H1 (cell line): ENCODE measurements around the gene CCDC148. TPM values are rescaled to one million over a fixed set of nuclear protein-coding genes. Genes with fewer than 3 reads are reported as not detected.

Source experiments
- CTCF ChIA-PET: fragments of 300-600 bp; sonication (Branson Sonifier 250); formaldehyde crosslinking; loops from one replicate; lab custom pipeline; 2021; ENCODE audit not compliant: partially characterized antibody; lab: Charles Lee
- POLR2A ChIA-PET: fragments of 300-600 bp; sonication (Branson Sonifier 250); formaldehyde crosslinking; loops from one replicate; lab custom pipeline; 2021; ENCODE audit warnings: inconsistent platforms; ENCODE audit not compliant: partially characterized antibody; lab: Charles Lee
- DNase-seq, 2 experiments: peaks; one replicate each; pipeline versions ENCODE4 v3.0.0 to v3.0.0-alpha.2; 2010 to 2022; ENCODE audit warnings: low spot score in 2 of 2, low read depth in 1 of 2, mixed read lengths in 1 of 2
- FAIRE-seq: peaks from 2 replicates; lab custom pipeline; 2011; peaks lifted over from hg19 to GRCh38; lab: Jason Lieb, UNC
- H2AFZ ChIP-seq: 2 replicates; pipeline ENCODE4 v1.8.1; 2012; ENCODE audit warnings: low read length, inconsistent platforms
- H2AK5ac ChIP-seq: 2 replicates; pipeline ENCODE4 v1.6.1; 2013; ENCODE audit warnings: low read depth, low read length
- H2BK120ac ChIP-seq: replicated peaks from 2 replicates; pipeline ENCODE3; 2013; ENCODE audit warnings: low read depth, low read length, inconsistent platforms
- H2BK12ac ChIP-seq: 2 replicates; pipeline ENCODE4 v1.6.1; 2013; ENCODE audit warnings: low read depth, low read length
- H2BK15ac ChIP-seq: 2 replicates; pipeline ENCODE4 v1.6.1; 2013; ENCODE audit warnings: low read length
- H2BK20ac ChIP-seq: 2 replicates; pipeline ENCODE4 v1.6.1; 2013; ENCODE audit warnings: low read length
- H2BK5ac ChIP-seq: 2 replicates; pipeline ENCODE4 v1.6.1; 2013; ENCODE audit warnings: low read depth, low read length
- H3K14ac ChIP-seq: 2 replicates; pipeline ENCODE4 v1.6.1; 2013; ENCODE audit warnings: inconsistent platforms; ENCODE audit not compliant: insufficient read length
- H3K18ac ChIP-seq: 2 replicates; pipeline ENCODE4 v1.6.1; 2013; ENCODE audit warnings: low read length; ENCODE audit errors: extremely low read depth
- H3K23ac ChIP-seq: 2 replicates; pipeline ENCODE4 v1.6.1; 2013; ENCODE audit warnings: inconsistent platforms; ENCODE audit not compliant: insufficient read length
- H3K23me2 ChIP-seq: 2 replicates; pipeline ENCODE4 v1.6.1; 2013; ENCODE audit warnings: low read depth, low read length
- H3K27ac ChIP-seq: 2 replicates; pipeline ENCODE4 v1.6.1; 2011; ENCODE audit warnings: low read depth, low read length, inconsistent platforms
- H3K27me3 ChIP-seq, 4 experiments: replicated peaks in 1 of 4; 1 replicate in 1 of 4; 2 replicates in 3 of 4; pipeline versions ENCODE4 v1.6.1 to v1.8.1; 2011 to 2013; ENCODE audit warnings: low read length in 3 of 4, mild to moderate bottlenecking in 3 of 4, inconsistent platforms in 2 of 4, mixed read lengths in 2 of 4, moderate library complexity in 1 of 4; ENCODE audit not compliant: control insufficient read depth in 3 of 4, insufficient read depth in 3 of 4; ENCODE audit errors: extremely low read depth in 1 of 4
- H3K36me3 ChIP-seq, 4 experiments: 2 replicates each; pipeline versions ENCODE4 v1.6.1 to v1.8.1; 2011 to 2013; ENCODE audit warnings: mild to moderate bottlenecking in 4 of 4, low read length in 3 of 4, moderate library complexity in 2 of 4, control low read depth in 1 of 4, inconsistent platforms in 1 of 4; ENCODE audit not compliant: insufficient read depth in 4 of 4, control insufficient read depth in 2 of 4
- H3K4ac ChIP-seq: replicated peaks from 2 replicates; pipeline ENCODE3; 2013; ENCODE audit warnings: low read length, low read depth, mixed read lengths, inconsistent platforms; ENCODE audit not compliant: insufficient read length
- H3K4me1 ChIP-seq, 4 experiments: replicated peaks in 1 of 4; 1 replicate in 1 of 4; 2 replicates in 3 of 4; pipeline versions ENCODE4 v1.6.1 to v1.8.1; 2011 to 2013; ENCODE audit warnings: low read length in 3 of 4, inconsistent platforms in 2 of 4, mixed read lengths in 1 of 4; ENCODE audit not compliant: insufficient read depth in 4 of 4, control insufficient read depth in 3 of 4
- H3K4me2 ChIP-seq, 2 experiments: 2 replicates each; pipeline versions ENCODE4 v1.6.1 to v1.8.1; 2011 to 2013; ENCODE audit warnings: low read depth in 2 of 2, low read length in 2 of 2, control low read depth in 1 of 2, inconsistent platforms in 1 of 2, mild to moderate bottlenecking in 1 of 2; ENCODE audit not compliant: insufficient read depth in 1 of 2
- H3K4me3 ChIP-seq, 4 experiments: fragments of 200-600, 300-600 bp in 1 of 4; sonication (generic), shearing (Covaris generic), sonication (Bioruptor Twin) in 1 of 4; 2 replicates each; pipeline versions ENCODE4 v1.5.1 to v1.8.1; 2011 to 2016; ENCODE audit warnings: low read length in 4 of 4, low read depth in 3 of 4, control low read depth in 2 of 4, inconsistent platforms in 2 of 4, mild to moderate bottlenecking in 2 of 4, mixed read lengths in 1 of 4, moderate library complexity in 1 of 4; ENCODE audit not compliant: insufficient read depth in 2 of 4; ENCODE audit errors: extremely low read depth in 1 of 4
- H3K56ac ChIP-seq: replicated peaks from 2 replicates; pipeline ENCODE3; 2013; ENCODE audit warnings: low read depth, mild to moderate bottlenecking, mixed read lengths, low read length, inconsistent platforms; ENCODE audit not compliant: insufficient read length
- H3K79me1 ChIP-seq: 2 replicates; pipeline ENCODE4 v1.6.1; 2013; ENCODE audit warnings: low read depth, low read length, control low read depth
- H3K79me2 ChIP-seq, 2 experiments: 2 replicates each; pipeline versions ENCODE4 v1.6.1 to v1.8.1; 2012 to 2013; ENCODE audit warnings: low read length in 2 of 2, mild to moderate bottlenecking in 2 of 2, inconsistent platforms in 1 of 2; ENCODE audit not compliant: insufficient read depth in 2 of 2, control insufficient read depth in 1 of 2
- H3K9ac ChIP-seq, 4 experiments: replicated peaks in 1 of 4; 1 replicate in 1 of 4; 2 replicates in 3 of 4; pipeline versions ENCODE4 v1.6.1 to v1.8.1; 2011 to 2013; ENCODE audit warnings: low read depth in 3 of 4, low read length in 3 of 4, control low read depth in 2 of 4, mild to moderate bottlenecking in 2 of 4, moderate library complexity in 2 of 4, inconsistent platforms in 1 of 4; ENCODE audit errors: extremely low read depth in 1 of 4
- H3K9me3 ChIP-seq, 2 experiments: 2 replicates each; pipeline versions ENCODE4 v1.6.1 to v1.8.1; 2012 to 2013; ENCODE audit warnings: mild to moderate bottlenecking in 2 of 2, moderate library complexity in 2 of 2, control low read depth in 1 of 2, inconsistent platforms in 1 of 2, low read depth in 1 of 2, low read length in 1 of 2, mixed read lengths in 1 of 2; ENCODE audit not compliant: insufficient read depth in 2 of 2
- H4K20me1 ChIP-seq, 2 experiments: replicated peaks in 1 of 2; 2 replicates each; pipeline versions ENCODE3 to v1.8.1; 2011 to 2013; ENCODE audit warnings: inconsistent platforms in 2 of 2, low read length in 2 of 2, mild to moderate bottlenecking in 1 of 2; ENCODE audit not compliant: insufficient read depth in 2 of 2, control insufficient read depth in 1 of 2
- H4K5ac ChIP-seq: 2 replicates; pipeline ENCODE4 v1.6.1; 2013; ENCODE audit warnings: low read length, low read depth, mixed read lengths, inconsistent platforms; ENCODE audit not compliant: insufficient read length
- H4K8ac ChIP-seq: 2 replicates; pipeline ENCODE4 v1.8.0; 2013; ENCODE audit warnings: mild to moderate bottlenecking, moderate library complexity, low read length, inconsistent platforms; ENCODE audit not compliant: insufficient read depth; ENCODE audit errors: extremely low read depth
- H4K91ac ChIP-seq: replicated peaks from 2 replicates; pipeline ENCODE3; 2013; ENCODE audit warnings: low read length, mixed read lengths, inconsistent platforms; ENCODE audit not compliant: insufficient read length
- WGBS, 2 experiments: shearing (Covaris generic) in 1 of 2; methylation state at CpG; one replicate each; pipeline versions ENCODE4 v1.1.6 to v1.1.7; 2013 to 2015; ENCODE audit warnings: low lambda C conversion rate in 2 of 2, mixed read lengths in 2 of 2, inconsistent platforms in 1 of 2, low coverage in 1 of 2, missing lambda C conversion rate in 1 of 2; ENCODE audit not compliant: insufficient replicate concordance in 2 of 2, insufficient coverage in 1 of 2, insufficient read length in 1 of 2; ENCODE audit errors: extremely low coverage in 1 of 2, missing lambda C conversion rate in 1 of 2; 5-methylcytosine and 5-hydroxymethylcytosine counted together
- polyA plus RNA-seq, 7 experiments: library from polyadenylated mRNA; depleted of rRNA in 3 of 7; stranded (reverse) in 5 of 7; unstranded in 2 of 7; fragments of >200 nt in 5 of 7; fragments of 200-250 nt in 2 of 7; gene quantifications; 1 replicate in 5 of 7; 2 replicates in 1 of 7; 4 replicates in 1 of 7; pipeline versions ENCODE4 v1.2.1 to v1.2.3, GENCODE V29; 2011 to 2013; ENCODE audit warnings: missing spikeins in 2 of 7, mixed read lengths in 2 of 7
- total RNA-seq: library from RNA; stranded (reverse); fragmentation: NEBNext Ultra II Directional; extraction: Animal tissue kit (Norgen Biotek cat#: 25700); gene quantifications from 2 replicates; pipeline ENCODE4 v1.2.1, GENCODE V29; 2021

The CCDC148 gene
- total and polyA plus RNA-seq, 2 of the 8 experiments (the other 6 are each of a cell fraction or from before 2014, with no cell fraction given): 0.45 to 1.3 TPM

- Histone ChIP-seq H4K91ac (no peak overlapping the region), H3K79me1 (no peaks in the 10 kb centered on the region), H3K23ac (no peak overlapping the region), H3K79me2 (no peaks in the 10 kb centered on the region), H3K18ac (no peak overlapping the region), H3K14ac (no peak overlapping the region), H3K23me2 (no peaks in the 10 kb centered on the region), H3K4me2 (no peak overlapping the region), H3K36me3 (no peaks in the 10 kb centered on the region), H2BK5ac (no peak overlapping the region), H2BK120ac (no peak overlapping the region), H2AFZ (no peak overlapping the region), H3K9me3 (no peaks in the 10 kb centered on the region), H2BK20ac (no peak overlapping the region), H3K4me3 (no peak overlapping the region), H3K27ac (no peak overlapping the region), H2BK12ac (no peak overlapping the region), H4K8ac (no peak overlapping the region), H4K20me1 (no peaks in the 10 kb centered on the region), H3K27me3 (peaks cover 0 to 5% (median under 1%) of the 10 kb centered on the region in 4 experiments; a peak in 4 of 7 replicates), H3K56ac (no peak overlapping the region), H4K5ac (no peak overlapping the region), H3K4ac (no peak overlapping the region), H3K4me1 (peaks cover 0 to 8% (median 4%) of the 10 kb centered on the region in 4 experiments; a peak in 4 of 7 replicates), H3K9ac (no peak overlapping the region), H2AK5ac (no peak overlapping the region), H2BK15ac (no peak overlapping the region)
- POLR2A ChIA-PET: no interaction called here
- no peak for DNase-seq
- WGBS, 2 experiments: 38% methylated on average over 2 of the region's 2 CpGs; no CpG with 5 or more reads in 1 of the 2 experiments
- CTCF ChIA-PET: interaction anchor here (0.6 to 0.7 kb wide), 2 partner anchors 505 to 1414 kb away, joined by 3 read pairs; no protein-coding TSS in a partner anchor
- FAIRE-seq: no peak
These were observed 215.6 kb downstream of the CCDC148 start for GRCh38 chr2:158240975-158241374.
